SHP77 treated with DMSO at 0.1 percent for 48 hours (cell line): Measurements from ENCODE around the gene LRRC3.
"Not testable (repeated sequence)": the region's sequence is repeated elsewhere in the genome, so short reads cannot be mapped to it uniquely, and the experiment has no call there.

Experiments used
- DNase-seq: peaks from one replicate; lab custom pipeline; 2025; lab: John Stamatoyannopoulos, UW

LRRC3 gene

DNA sequence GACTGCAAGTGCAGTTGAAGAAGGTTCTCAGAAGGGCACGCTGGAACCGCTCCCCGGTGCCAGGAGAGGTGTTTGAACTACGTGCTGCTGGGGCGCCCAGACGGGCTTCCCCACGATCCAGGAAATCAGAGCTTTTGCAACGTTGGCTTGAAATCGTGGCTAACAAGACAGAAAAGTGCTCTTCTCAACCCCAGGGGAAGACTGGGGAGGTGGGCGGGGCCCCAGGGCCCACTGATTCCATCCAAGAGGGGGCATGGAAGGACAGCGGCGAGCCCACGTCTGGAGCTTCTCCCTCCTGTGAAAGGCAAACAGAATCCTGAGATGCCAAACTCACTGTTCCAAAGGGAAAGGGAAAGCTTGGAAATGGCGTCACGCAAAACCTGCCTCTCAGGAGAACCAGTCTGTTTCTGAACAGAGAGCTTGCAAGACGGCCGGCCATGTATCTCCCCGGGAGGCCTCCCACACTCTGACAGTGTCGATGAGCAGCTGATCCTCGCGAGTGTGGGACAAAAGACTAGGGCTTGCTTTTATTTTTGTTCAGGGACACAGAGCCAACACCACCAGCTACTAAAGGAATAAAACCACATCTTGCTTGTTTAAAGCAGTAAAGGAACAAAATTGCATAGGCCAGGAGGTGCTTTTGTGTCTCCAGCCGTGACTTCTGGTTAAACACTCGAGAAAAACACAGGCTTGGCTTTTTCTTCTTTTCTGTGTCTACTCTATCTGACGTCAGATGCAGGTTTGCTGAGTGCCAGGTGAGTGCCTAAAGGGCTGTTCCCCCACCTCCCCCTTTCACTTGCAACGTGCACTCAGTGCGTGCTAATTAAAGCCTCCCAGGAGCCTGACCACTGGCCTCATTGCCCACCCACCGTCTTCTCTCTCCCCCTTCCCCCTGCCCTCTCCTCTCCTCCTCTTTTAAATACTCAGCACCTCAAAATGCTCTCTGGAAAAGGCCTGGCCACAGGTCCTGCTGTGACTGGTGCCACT, 41.5 kb downstream of the LRRC3 start:
- DNase-seq: no peak

GRCh38 chr21:44497703-44498126, 42.4 kb downstream of the LRRC3 start:
- DNase-seq: peak; percentile 29

- peak; percentile 14 for DNase-seq
These were observed 43.2 kb downstream of the LRRC3 start for GRCh38 chr21:44498280-44499210.

DNA sequence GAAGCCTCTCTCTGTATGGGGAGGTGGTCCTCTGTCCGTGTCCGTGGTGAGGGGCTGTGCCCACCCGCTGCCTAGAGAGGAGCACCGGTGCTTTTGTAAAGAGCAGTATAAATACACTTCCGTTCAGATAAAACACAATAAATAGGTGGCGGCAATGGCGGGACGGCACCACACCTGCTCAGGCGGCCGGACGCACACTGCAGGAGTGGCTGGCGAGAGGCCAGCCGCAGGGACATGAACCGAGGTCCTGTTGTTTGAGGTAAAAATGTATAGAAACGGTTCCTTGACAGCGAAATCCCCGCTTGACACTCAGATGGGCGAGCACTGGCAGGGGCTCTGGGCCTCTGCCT, 43.9 kb downstream of the LRRC3 start:
- no peak for DNase-seq

DNA sequence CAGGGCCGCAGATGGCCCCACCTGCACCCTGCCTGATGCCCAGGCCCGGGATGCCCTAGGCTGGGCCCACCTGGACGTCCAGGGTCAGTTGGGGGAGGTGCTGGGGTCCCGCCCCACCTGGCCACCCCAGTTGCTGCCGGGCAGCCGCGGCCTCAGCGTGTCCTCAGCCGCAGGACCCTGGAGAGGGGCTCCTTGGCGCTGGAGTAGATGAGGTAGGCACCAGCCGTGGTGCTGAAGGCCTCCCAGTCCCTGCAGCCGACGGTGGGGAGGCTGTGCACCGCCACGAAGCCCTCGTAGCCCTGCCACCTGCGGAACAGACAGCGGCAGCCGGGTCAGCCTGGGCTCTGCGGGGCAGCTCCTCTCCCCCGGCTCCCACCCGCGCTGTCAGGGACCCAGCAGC, 44.3 kb downstream of the LRRC3 start:
- no peak for DNase-seq

DNA sequence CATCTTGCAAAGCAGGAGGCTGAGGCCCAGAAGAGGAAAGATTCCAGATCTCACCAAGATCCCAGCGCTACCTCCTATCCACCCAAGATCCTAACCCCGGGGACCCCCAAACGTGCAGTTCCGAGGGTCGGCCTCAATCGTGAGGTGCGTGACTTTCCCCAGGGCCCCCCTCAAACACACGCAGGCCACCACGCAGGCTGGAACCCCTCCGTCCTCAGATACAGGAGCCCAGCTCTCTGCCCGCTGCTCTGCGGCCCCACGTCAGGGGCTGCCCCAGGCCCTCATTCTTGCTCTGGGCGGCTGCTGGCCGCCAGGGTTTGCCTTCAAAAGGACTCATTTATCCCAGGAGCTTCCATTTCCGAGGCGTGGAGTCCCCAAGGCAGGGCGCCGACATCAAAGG, 44.8 kb downstream of the LRRC3 start:
- DNase-seq: no peak

DNA sequence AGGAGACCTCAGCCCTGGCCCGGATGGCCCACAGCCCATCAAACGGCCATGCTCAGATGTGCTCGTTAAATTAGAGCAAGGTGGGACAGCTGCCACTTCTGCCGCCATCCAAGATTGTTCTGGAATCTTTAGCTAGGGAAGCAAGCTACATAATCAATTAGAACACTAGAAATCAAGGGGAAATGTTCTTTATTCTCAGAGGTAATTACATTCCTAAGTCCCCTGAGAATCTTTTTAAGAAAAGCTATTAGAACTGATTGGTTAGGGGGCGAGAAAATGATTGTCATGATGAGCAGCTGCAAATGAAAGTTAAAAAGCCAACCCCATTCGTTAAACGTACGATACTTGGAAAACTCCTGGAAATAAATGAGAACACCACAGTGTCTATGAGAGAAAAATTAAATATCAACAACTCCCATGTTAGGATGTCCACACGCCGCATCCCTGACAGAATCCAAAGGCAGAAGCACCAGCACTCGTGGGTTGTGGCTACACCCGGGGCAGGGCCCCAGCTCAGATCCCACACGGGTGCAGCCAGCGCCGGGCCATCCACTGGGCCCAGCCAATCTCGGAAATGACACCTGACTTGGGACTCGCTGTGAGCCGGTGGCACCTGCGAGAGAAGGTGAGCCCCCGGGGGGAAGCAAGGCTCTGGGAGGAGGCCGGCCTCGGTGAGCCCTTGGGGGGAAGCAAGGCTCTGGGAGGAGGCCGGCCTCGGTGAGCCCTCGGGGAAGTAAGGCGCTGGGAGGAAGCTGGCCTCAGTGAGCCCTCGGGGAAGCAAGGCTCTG, 47.1 kb downstream of the LRRC3 start:
- no peak for DNase-seq

DNA sequence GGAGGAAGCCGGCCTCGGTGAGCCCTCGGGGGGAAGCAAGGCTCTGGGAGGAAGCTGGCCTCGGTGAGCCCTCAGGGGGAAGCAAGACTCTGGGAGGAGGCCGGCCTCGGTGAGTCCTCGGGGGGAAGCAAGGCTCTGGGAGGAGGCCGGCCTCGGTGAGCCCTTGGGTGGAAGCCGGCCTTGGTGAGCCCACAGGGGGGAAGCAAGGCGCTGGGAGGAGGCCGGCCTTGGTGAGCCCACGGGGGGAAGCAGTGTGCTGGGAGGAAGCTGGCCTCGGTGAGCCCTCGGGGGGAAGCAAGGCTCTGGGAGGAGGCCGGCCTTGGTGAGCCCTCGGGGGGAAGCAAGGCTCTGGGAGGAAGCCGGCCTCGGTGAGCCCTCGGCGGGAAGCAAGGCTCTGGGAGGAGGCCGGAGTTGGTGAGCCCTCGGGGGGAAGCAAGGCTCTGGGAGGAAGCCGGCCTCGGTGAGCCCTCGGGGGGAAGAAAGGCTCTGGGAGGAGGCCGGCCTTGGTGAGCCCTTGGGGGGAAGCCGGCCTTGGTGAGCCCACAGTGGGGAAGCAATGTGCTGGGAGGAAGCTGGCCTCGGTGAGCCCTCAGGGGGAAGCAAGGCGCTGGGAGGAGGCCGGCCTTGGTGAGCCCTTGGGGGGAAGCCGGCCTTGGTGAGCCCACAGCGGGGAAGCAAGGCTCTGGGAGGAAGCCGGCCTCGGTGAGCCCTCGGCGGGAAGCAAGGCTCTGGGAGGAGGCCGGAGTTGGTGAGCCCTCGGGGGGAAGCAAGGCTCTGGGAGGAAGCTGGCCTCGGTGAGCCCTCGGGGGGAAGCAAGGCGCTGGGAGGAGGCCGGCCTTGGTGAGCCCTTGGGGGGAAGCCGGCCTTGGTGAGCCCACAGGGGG, 47.9 kb downstream of the LRRC3 start:
- DNase-seq: not testable (repeated sequence)

DNA sequence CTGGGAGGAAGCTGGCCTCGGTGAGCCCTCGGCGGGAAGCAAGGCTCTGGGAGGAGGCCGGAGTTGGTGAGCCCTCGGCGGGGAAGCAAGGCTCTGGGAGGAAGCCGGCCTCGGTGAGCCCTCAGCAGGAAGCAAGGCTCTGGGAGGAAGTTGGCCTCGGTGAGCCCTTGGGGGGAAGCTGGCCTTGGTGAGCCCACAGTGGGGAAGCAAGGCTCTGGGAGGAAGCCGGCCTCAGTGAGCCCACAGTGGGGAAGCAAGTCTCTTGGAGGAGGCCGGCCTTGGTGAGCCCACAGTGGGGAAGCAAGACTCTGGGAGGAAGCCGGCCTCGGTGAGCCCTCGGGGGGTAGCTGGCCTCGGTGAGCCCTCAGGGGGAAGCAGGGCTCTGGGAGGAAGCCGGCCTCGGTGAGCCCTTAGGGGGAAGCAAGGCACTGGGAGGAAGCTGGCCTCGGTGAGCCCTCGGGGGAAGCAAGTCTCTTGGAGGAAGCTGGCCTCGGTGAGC, 48.6 kb downstream of the LRRC3 start:
- no peak for DNase-seq

DNA sequence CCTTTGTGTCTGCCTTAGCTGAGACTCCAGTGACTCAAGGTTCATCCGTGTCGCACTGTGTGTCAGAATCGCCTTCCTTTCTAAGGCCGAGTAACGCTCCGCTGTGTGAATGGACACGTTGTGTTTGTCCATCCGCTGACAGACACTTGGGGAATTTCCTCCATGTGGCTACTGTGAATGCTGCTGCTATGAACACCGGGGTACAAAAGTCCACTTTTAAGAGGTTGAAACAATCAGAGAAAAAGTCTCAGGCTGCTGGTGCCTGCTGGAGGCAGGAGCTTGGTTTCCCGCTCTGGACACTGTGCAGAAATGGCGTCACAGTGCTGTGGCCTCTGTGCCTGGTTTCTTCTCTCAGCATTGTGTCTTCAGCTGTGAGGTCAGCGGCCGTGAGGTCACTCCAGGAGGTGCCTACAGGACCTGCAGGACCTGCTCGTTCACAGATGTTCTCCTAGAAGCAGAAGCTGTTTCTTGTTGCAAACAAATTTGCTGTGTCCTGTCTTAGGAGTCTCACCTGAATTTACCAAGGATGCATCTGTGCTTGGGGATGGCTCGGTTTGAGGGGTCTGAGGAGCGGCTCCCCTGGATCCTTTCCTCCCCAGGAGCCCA, 50.5 kb downstream of the LRRC3 start:
- DNase-seq: no peak

- no peak for DNase-seq
These were observed 51.3 kb downstream of the LRRC3 start for GRCh38 chr21:44506279-44507255.

DNA sequence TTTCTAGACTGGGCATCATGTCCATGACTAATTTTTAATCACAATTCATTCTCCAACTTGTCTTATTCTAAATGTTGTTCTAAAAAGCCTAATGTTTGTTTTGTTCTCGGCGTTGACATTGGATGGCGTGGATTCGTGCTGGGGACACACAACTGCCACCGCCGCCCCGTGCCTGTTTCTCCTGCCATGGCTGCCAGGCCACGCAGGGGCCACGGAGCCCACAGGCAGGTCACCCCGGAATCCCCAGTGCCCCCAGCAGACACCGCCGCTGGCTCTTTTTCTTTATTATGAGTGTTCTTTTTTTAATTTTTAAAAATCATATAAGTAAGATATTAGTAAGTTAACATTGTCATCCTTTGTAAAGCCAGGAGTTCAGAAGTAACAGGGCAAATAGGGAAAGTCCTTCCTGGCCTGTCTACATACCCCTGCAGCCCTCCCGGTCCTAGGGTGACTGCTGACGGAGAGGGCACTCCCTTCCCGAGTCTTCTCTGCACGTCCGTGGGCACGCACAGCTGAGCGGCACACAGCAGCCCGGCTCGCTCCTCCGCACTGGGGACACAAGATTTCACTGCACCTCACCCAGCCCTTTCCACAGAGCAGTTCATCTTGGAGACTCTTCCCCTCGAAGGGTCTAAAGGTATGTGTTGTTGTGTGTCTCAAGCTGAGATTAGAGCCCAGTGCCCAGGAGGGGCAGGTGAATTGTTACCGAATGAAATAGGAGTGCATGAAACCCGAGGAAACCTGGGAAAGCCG, 52.5 kb downstream of the LRRC3 start:
- DNase-seq: no peak

GRCh38 chr21:44508426-44508710, 53.1 kb downstream of the LRRC3 start:
- no peak for DNase-seq

- no peak for DNase-seq
These were observed 53.6 kb downstream of the LRRC3 start for GRCh38 chr21:44508711-44509445.

GRCh38 chr21:44509539-44509938, 54.2 kb downstream of the LRRC3 start:
- DNase-seq: peak; percentile 15

DNA sequence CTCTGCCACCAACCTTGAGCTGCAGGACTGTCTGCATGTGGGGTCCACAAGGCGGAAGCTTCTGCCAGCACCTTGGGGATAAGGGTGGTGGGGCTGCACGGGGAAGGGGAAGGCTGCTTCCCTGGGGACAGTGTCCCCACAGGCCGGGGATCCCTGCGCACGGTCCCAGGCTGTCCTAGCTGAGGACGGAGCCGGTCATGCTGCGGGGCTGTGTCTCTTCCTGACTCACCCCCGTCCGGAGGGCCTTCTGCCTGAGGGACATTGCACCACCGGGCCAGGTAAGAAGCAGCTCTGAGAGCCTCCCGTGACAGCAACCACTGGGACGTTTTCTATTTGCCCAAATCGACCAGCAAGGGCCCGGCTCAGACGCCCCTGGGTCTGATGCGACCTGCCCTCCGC, 54.8 kb downstream of the LRRC3 start:
- no peak for DNase-seq

DNA sequence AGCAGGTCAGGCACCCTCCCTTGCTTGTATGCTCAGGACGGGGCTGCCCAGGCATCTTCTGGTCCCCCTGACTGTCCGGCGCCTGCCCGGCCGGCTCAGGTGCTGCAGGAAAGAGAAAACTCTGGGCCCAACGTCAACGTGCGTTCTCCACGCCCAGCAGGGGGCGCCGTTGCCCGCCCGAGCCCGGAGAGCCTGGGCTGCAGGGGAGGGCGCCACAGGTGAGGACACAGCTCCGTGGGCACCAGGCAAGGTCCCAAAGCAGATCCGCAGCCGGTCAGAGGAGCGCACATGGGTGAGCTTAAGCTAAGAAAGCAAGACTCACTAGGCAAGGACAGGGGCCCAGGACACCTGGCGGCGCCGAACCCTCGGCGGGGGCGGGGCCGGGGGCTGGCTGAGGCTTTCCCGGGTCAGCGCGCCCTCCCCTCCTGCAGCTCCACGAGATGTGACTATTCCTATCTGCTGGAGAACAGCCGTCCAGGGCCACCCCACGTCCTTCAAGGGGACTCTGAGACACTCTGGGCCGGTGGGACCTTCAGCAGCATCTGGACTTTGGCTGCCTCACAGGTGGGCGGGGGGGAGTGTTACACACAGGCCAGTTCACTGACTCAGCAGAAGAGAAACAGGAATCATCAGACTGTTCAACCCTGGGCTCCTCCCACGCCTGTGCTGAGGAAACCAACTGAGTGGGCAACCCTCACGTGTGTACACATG, 55.4 kb downstream of the LRRC3 start:
- DNase-seq: peak; percentile 18
